ENCODE results near the gene ABCB6.
"Not testable (repeated sequence)": the region's sequence is repeated elsewhere in the genome, so short reads cannot be mapped to it uniquely, and the experiment has no call there.

ABCB6 gene

DNA sequence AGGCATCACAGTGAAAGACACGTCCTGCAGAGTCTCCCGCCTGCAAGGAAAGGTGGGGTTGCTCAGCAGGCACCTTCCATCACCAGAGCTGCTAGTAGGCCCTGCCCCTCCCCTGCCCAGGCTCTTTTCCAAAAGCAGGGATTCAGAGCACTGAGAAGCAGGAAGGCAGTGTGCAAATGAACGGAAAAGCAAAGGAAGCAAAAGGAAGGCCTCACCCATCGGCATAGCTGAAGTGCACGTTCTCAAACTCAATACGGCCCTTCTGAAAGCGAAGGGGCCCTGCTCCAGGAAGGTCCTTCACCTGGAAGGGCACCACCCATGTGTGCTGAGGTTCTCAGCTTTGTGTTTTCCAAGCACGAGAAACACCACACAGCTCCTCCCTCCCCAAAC, 5.7 kb downstream of the ABCB6 start:
- no peak for DNase-seq

GRCh38 chr2:219210886-219211362, 7.8 kb downstream of the ABCB6 start:
- no peak for DNase-seq

- DNase-seq, result no peak
These were observed 8.4 kb downstream of the ABCB6 start for GRCh38 chr2:219210196-219210885.

GRCh38 chr2:219209236-219210195, 9.2 kb downstream of the ABCB6 start:
- no peak for DNase-seq

DNA sequence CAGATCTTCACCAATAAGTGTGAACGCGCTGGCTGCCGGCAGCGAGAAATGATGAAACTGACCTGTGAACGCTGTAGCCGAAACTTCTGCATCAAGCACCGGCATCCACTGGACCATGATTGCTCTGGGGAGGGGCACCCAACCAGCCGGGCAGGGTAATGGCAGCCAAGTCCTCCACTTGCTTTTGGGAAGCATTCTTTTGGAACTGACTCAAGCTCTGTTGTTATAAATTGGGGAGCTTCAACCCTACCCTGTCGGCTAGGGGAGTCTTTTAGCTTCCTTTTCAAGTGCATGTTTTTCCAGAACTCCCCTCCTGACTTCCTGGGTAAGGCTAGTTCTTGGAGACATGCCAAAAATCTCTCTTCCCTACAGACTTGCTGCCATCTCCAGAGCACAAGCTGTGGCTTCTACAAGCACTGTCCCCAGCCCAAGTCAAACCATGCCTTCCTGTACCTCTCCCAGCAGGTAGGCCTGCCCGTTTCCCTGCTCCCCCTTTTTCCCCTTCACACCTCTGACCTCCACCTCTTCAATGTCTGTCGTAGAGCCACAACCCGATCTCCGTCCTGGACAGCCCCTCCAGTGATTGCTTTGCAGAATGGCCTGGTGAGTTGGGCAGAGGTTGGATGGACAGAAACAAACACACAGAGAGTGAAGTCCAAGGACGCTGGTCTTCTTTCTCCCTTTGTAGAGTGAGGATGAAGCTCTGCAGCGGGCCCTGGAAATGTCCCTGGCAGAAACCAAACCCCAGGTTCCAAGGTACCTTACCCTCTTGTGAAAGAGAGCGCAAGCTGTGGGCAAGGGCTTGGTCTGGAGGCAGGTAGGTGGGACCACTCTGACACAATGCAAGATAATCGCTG, 10.6 kb downstream of the ABCB6 start:
- no peak for DNase-seq

- no peak for DNase-seq
These were observed 11.4 kb downstream of the ABCB6 start for GRCh38 chr2:219207134-219207883.

DNA sequence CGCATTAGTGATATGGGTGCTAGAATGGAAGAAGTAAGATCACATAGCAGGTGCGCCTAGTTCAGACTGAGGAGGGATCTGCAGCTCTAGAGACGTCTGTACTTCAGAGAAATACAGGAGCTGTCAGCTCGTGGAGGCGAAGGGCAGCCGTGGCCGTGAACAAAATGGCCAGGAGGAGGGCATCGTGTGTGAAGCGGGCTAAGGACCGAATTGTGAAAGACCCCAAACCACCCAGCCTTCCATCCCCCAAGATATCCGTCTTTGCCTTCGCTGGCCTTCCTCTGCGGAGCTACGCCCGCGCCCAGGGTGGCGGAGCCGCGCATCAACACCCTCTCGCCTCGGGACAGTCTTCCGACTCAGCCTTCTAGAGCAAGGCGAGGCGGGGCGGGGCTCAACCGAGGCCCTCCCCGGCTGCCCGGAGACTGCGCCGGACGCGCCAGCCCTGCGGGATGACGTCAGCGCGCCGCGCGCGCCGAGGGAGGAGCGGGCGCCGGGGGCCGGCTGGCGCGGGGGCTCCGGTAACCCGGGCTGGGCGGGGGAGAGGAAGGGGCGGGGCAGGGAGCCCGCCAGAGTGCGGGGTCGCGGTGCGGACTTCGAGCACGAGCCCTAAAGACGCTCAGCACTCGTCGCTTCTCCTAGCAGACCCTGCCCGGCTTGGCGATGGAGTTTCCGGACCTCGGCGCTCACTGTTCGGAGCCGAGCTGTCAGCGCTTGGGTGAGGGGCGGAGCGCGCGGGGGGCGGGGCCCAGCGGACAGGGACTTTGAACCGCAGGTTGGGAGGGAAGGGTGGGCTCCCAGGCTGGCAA, 12.2 kb downstream of the ABCB6 start, which contains the start of gene ZFAND2B:
TSS of gene ZFAND2B (plus strand) at position 455 of the 806 bp plus-strand sequence. CDS start at position 661, 206 bp downstream.
- DNase-seq, result peak; percentile 98

DNA sequence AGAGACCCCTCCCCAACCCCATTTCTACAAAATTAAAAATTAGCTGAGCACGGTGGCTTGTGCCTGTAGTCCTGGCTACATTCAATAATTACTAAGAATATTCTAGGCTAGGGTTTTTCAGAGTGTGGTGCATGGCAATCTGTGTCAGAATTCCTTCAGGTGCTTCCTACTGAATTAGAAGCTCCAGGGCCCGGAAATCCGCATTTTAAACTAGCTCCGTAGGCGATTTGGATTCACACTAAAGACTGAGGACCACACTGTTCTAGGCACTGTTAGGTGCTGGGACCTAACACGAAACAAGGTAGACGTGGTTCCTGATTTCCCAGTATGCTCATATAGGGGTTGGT, 12.8 kb downstream of the ABCB6 start:
- no peak for DNase-seq

GRCh38 chr2:219205165-219205538, 13.6 kb downstream of the ABCB6 start:
- no peak for DNase-seq

GRCh38 chr2:219204425-219205164, 14.2 kb downstream of the ABCB6 start:
- DNase-seq, result no peak

- DNase-seq, result not testable (repeated sequence)
These were observed 17.4 kb downstream of the ABCB6 start for GRCh38 chr2:219201331-219201730.

- DNase-seq, result not testable (repeated sequence)
These were observed 18.0 kb downstream of the ABCB6 start for GRCh38 chr2:219200502-219201326.

DNA sequence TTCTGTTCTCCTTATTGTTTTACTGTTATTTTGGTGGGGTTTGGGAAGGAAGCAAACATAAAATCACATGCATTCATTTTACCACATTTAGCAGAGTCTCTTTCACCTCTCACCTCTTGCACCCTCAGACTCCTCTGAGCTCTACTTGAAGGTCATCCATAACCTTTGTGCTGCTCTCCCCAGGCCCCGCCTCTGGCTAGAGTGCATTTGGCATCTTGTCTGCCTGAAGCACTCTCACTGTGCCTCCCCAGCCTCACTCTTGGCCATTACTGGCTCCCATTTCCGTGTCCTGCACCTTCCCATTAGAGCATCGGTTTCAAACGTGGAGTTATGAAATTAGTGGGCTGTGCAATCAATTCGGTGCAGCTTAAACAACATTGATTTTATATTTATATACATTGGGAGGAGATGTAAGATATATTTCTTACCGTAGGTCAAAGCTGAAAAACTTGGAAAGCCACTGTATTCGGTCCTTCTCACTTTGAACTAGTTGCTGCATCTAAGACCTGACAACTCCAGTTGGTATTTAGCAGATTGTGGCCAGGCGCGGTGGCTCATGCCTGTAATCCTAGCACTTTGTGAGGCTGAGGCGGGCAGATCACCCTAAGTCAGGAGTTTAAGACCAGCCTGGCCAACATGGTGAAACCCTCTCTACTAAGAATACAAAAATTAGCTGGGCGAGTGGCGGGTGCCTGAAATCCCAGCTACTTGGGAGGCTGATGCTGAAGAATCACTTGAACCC, 19.1 kb downstream of the ABCB6 start:
- no peak for DNase-seq

- DNase-seq, result no peak
These were observed 19.8 kb downstream of the ABCB6 start for GRCh38 chr2:219198974-219199373.

- no peak for DNase-seq
These were observed 21.4 kb downstream of the ABCB6 start for GRCh38 chr2:219197388-219197787.

DNA sequence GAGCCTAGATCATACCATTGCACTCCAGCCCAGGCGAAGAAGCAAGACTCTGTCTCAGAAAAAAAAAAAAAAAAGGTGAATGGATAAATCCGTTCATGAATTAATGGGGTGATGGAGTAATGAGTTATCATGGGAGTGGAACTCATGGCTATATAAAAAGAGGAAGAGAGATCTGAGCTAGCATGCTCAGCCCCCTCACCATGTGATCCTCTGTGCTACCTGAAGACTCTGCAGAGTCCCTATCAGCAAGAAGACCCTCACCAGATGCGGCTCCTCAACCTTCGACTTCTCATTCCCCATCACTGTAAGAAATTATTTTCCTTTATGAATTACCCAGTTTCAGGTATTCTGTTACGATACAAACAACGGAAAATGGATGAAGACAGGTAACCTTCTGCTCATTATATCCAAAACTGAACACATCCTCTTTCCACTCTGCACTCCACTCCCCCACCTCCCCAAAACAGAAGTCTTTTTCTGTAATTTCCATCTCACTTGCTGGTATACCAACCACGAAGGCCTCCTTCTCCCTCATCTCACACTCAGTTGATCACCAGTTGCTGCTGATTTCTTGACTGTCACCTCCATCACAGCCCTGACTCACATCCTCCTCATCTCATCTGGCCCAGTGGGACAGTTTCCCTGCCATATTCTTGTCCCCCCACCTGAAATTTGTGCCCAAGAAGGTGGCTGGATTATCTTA, 31.9 kb downstream of the ABCB6 start:
- no peak for DNase-seq

DNA sequence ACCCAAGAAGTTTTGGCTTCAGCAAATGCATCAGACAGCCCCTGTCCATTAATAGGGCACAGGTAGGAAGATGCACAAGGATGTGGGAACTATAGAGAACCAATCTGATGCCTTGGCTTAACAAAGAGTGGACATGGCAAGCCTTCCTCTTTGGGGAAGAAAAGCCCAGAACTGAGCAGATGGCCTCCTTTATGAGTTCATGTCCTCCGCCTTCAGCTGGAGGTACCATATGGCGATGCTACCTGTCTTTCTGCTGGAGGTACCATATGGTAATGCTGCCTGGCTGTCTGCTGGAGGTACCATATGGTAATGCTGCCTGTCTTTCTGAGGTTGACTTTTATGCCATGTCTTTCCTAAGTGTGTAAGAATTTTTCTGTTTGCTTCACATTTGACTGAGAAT, 34.6 kb downstream of the ABCB6 start:
- no peak for DNase-seq

DNA sequence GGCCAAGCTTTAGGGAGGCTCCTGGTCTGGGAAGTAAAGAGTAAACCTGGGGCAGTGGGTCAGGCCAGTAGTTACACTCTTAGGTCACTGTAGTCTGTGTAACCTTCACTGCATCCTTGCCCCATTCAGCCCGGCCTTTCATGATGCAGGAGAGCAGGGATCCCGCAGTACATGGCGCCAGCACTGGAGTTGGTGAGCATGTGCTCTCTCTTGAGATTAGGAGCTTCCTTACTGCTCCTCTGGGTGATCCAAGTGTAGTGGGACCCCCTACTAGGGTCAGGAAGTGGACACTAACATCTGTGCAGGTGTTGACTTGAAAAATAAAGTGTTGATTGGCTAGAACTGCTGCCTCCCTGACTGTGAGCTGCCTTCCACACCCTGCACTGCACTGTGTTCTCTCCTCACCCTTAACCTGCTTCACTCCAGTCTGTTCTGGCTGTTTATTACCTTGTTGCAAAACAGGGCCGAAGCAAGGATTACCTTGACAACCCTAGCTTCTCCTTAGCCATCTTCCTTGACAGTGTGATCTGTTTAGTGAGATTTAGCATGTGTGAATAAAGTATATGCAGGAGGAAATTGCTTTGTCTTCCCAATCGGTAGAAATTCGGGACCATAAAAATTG, 35.5 kb downstream of the ABCB6 start:
- DNase-seq, result no peak
